Transverse colon (tissue), 4 donors: ENCODE measurements around the gene GALC. TPM values are rescaled to one million over a fixed set of nuclear protein-coding genes. Genes with fewer than 3 reads are reported as not detected.

Experiments
- DNase-seq: peaks from one replicate; pipeline ENCODE4 v3.0.0-alpha.2; 2019
- H3K27ac ChIP-seq, 4 donors: fragments of 200-600 bp; sonication (generic); 2 replicates each; pipeline ENCODE4 v1.5.1; 2016 to 2018; ENCODE audit warnings: inconsistent platforms in 4 of 4
- H3K27me3 ChIP-seq: fragments of 200-600 bp; sonication (generic); 2 replicates; pipeline ENCODE4 v1.5.1; 2017; ENCODE audit warnings: inconsistent platforms
- H3K36me3 ChIP-seq, 4 donors: fragments of 200-600 bp; sonication (generic); 2 replicates each; pipeline ENCODE4 v1.5.1; 2017 to 2019; ENCODE audit warnings: inconsistent platforms in 4 of 4
- H3K4me1 ChIP-seq, 4 donors: fragments of 200-600 bp; sonication (generic); 2 replicates each; pipeline ENCODE4 v1.5.1; 2017 to 2020; ENCODE audit warnings: inconsistent platforms in 4 of 4
- H3K4me3 ChIP-seq, 4 donors: fragments of 200-600 bp; sonication (generic); 1 replicate in 1 of 4; 2 replicates in 3 of 4; pipeline versions ENCODE4 v1.5.1 to v1.6.1; 2017 to 2019; ENCODE audit warnings: inconsistent platforms in 4 of 4
- H3K9me3 ChIP-seq, 2 donors: fragments of 200-600 bp; sonication (generic); 2 replicates each; pipeline ENCODE4 v1.5.1; 2017 to 2019; ENCODE audit warnings: inconsistent platforms in 2 of 2
- CTCF ChIP-seq, 5 experiments: fragments of 200-600 bp in 3 of 5; fragments of 450-650 bp in 2 of 5; sonication (generic) in 3 of 5; IDR thresholded peaks; 1 replicate in 2 of 5; 2 replicates in 3 of 5; pipeline ENCODE4 v1.5.1; 2016 to 2017; ENCODE audit warnings: antibody characterized with exemption in 5 of 5, inconsistent platforms in 3 of 5, mild to moderate bottlenecking in 2 of 5, moderate library complexity in 1 of 5
- EP300 ChIP-seq: sonication (generic); formaldehyde crosslinking; IDR thresholded peaks from one replicate; pipeline ENCODE4 v1.6.1; 2017; ENCODE audit warnings: antibody characterized with exemption, low read depth
- POLR2A ChIP-seq: fragments of 450-650 bp; IDR thresholded peaks from one replicate; pipeline ENCODE4 v1.6.1; 2016; ENCODE audit warnings: antibody characterized with exemption, mild to moderate bottlenecking, moderate library complexity
- POLR2AphosphoS5 ChIP-seq, 3 donors: sonication (generic); formaldehyde crosslinking; IDR thresholded peaks; one replicate each; pipeline ENCODE4 v1.6.1; 2016; ENCODE audit warnings: antibody characterized with exemption in 3 of 3
- WGBS, 2 donors: methylation state at CpG; one replicate each; pipeline ENCODE4 v1.1.5; 2018; ENCODE audit warnings: low coverage in 1 of 2; 5-methylcytosine and 5-hydroxymethylcytosine counted together
- in situ Hi-C, 4 donors: fragments of 200-750 bp; cut with MboI; loops; one replicate each; pipeline versions ENCODE4 v1.15.0 to v1.15.1; 2017; ENCODE audit warnings: low sequenced_read_pairs in 3 of 4, low pct_ligation_motif_present in 1 of 4, low pct_unique_long_range_greater_than_20kb in 1 of 4
- intact Hi-C: fragments of 100-400 bp; cut with DNase I; formaldehyde crosslinking; loops from one replicate; pipeline ENCODE4 v1.15.1; 2023; ENCODE audit warnings: low total_unique reads
- total RNA-seq, 4 donors: library from RNA; depleted of rRNA; stranded (reverse); fragments of >200 nt; gene quantifications; one replicate each; pipeline ENCODE4 v1.1.0, GENCODE V29; 2016

The GALC gene
- total RNA-seq, 4 donors from 2014 or later = 8.0 to 42.3 (median 28.9) TPM

DNA sequence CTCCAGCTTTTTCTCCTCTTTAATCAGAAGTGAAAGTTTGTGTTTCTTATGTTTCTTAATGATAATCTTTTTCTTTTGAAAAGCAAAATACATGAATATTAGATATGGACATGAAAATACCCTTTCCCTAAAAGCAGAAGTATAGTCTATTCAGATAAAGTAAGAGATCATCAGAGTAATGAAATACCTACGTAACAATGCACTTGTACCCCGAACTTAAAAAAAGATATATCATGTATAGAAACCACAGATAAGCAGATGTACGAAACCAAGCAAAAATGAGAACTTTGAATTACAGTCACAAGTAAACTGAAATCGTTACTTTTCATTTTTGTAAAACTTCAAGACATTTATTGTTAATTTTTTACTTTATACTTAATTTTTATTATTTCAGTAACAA lies 10.4 kb upstream of the GALC start:
- 79 to 81% methylated on average over 4 of the region's 4 CpGs for WGBS, 2 donors
- no peak for TF ChIP-seq EP300
- TF ChIP-seq POLR2A = no peak
- TF ChIP-seq POLR2AphosphoS5 (IDR thresholded peaks at IDR 0.05) = no peak
- no peak for TF ChIP-seq CTCF (IDR thresholded peaks at IDR 0.05)
- DNase-seq = no peak
- intact Hi-C loops = no loop called here
- in situ Hi-C loops = no loop called here
- H3K4me1 ChIP-seq = no peaks in the 10 kb centered on the region
- no peak overlapping the region for H3K4me3 ChIP-seq
- no peak overlapping the region for H3K27ac ChIP-seq
- no peaks in the 10 kb centered on the region for H3K36me3 ChIP-seq
- H3K9me3 ChIP-seq = no peaks in the 10 kb centered on the region
- no peaks in the 10 kb centered on the region for H3K27me3 ChIP-seq

DNA sequence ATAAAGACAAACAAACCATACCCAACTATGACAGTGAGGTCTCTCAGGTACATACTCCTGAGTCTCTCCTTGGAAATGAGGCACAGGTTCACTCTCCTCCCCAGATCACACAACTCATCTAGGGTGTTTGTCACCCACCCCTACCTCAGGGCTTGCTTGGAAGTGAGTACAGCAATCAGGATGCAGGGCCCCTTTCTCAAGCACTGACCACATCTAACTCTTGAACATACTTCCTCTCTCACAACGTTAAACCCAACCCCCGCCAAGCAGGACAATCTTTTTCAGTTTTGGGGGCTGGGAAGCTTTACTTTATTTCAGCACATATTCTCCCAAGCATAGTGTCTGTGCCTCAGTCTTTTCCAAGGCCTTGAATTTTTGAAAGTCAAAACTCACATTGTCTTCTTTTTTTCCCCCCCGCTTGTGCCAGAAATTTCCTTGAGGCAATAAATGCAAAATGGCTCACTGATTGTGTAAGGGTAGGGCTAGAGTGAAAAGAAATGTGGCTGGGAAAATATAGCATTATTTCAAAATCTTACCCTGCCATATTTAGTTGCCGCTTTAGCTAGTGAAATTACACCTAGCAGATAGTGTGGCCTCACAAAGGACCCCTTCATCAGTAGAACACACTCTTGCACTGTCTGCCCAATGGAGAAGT lies 9.6 kb upstream of the GALC start:
- in situ Hi-C loops (no loop called here), intact Hi-C loops (no loop called here)
- peak overlapping the region in 2 of 4 donors; percentile 3 to 28 for H3K27ac ChIP-seq
- no peaks in the 10 kb centered on the region for H3K4me1 ChIP-seq
- H3K27me3 ChIP-seq = no peaks in the 10 kb centered on the region
- no peaks in the 10 kb centered on the region for H3K9me3 ChIP-seq
- H3K4me3 ChIP-seq = no peak overlapping the region
- DNase-seq = no peak
- WGBS, 2 donors = 74 to 76% methylated on average over 4 of the region's 4 CpGs
- H3K36me3 ChIP-seq = no peaks in the 10 kb centered on the region
- TF ChIP-seq POLR2AphosphoS5 (IDR thresholded peaks at IDR 0.05) (no peak), POLR2A (no peak), EP300 (no peak), CTCF (IDR thresholded peaks at IDR 0.05) (no peak)

DNA sequence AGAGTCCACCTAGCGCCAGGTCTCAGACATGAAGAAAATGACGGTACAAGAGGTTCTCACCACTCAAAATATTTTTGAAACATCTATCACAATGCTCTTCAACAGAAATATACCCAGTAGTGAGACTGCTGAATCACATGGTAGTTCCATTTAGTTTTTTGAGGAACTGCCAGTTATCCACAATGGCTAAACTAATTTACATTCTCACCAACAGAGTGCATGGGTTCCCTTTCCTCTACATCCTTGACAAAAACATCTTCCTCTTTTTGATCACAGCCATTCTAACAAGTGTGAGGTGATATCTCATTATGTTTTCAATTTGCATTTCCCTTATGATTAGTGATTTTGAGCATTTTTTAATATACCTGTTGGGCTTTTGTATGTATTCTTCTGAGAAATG lies 6.3 kb upstream of the GALC start:
- no peak overlapping the region for H3K27ac ChIP-seq
- in situ Hi-C loops = no loop called here
- TF ChIP-seq POLR2A (no peak), EP300 (no peak), POLR2AphosphoS5 (IDR thresholded peaks at IDR 0.05) (no peak)

GRCh38 chr14:87998482-87998881 lies 5.5 kb upstream of the GALC start:
- DNase-seq = no peak
- in situ Hi-C loops (no loop called here), intact Hi-C loops (no loop called here)
- Histone ChIP-seq H3K4me1 (peaks cover 0 to 11% (median 1%) of the 10 kb centered on the region in 4 donors), H3K9me3 (no peaks in the 10 kb centered on the region), H3K27ac (no peak overlapping the region), H3K4me3 (no peak overlapping the region), H3K36me3 (no peaks in the 10 kb centered on the region), H3K27me3 (no peaks in the 10 kb centered on the region)
- TF ChIP-seq POLR2A (no peak), EP300 (no peak), POLR2AphosphoS5 (IDR thresholded peaks at IDR 0.05) (no peak), CTCF (IDR thresholded peaks at IDR 0.05) (no peak)

More for the DNA sequence above, 6.3 kb upstream of the GALC start:
- intact Hi-C loops = no loop called here
- H3K27me3 ChIP-seq = no peaks in the 10 kb centered on the region
- no peaks in the 10 kb centered on the region for H3K36me3 ChIP-seq
- DNase-seq = no peak
- H3K4me3 ChIP-seq = no peak overlapping the region
- no peaks in the 10 kb centered on the region for H3K9me3 ChIP-seq
- WGBS, 2 donors = 83 to 84% methylated on average over 1 to 2 of the region's 2 CpGs
- peaks cover 0 to 6% (median 0%) of the 10 kb centered on the region in 4 donors for H3K4me1 ChIP-seq

DNA sequence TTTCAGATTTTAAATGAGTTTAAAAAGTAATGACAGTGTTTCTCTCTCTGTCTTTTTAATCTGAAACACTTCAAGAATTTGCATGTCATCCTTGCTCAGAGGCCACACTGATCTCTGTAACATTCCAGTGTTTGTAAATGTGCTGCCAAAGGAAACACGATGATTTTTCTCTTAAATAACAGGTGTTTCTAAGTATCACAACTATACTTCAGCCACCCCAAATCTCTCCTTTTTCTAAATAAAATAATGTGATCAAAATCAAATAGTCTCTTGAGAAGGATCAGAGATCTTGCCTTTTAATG lies 3.3 kb upstream of the GALC start:
- WGBS, 2 donors = 40 to 70% methylated on average over 1 of the region's 1 CpG
- no peak for TF ChIP-seq POLR2AphosphoS5 (IDR thresholded peaks at IDR 0.05)
- Histone ChIP-seq H3K36me3 (no peaks in the 10 kb centered on the region), H3K4me3 (no peak overlapping the region), H3K9me3 (no peaks in the 10 kb centered on the region), H3K27ac (peak overlapping the region in 2 of 4 donors; percentile 35 to 93), H3K4me1 (peaks cover 0 to 26% (median 3%) of the 10 kb centered on the region in 4 donors), H3K27me3 (no peaks in the 10 kb centered on the region)
- in situ Hi-C loops (no loop called here), intact Hi-C loops (no loop called here)
- no peak for DNase-seq
